ENCODE results near the gene KNTC1.
"Not testable (repeated sequence)": the region's sequence is repeated elsewhere in the genome, so short reads cannot be mapped to it uniquely, and the experiment has no call there.

The KNTC1 gene

DNA sequence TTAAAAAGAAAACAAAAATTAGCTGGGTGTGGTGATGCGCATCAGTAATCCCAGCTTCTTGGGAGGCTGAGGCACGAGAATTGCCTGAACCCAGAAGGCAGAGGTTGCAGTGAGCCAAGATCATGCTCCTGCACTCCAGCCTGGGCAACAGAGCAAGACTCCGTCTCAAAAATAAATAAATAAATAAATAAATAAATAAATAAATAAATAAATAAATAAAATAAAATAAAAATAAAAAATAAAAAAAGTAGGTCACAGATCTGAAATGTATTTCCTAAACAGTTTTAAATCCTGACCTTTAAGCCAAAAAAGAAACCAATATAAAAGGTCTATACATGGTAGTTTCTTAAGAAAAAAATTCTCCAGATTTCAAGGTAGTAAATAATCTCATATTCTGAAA lies 14.0 kb upstream of the KNTC1 start:
- DNase-seq (ENCODE audit: low read depth): not testable (repeated sequence)

DNA sequence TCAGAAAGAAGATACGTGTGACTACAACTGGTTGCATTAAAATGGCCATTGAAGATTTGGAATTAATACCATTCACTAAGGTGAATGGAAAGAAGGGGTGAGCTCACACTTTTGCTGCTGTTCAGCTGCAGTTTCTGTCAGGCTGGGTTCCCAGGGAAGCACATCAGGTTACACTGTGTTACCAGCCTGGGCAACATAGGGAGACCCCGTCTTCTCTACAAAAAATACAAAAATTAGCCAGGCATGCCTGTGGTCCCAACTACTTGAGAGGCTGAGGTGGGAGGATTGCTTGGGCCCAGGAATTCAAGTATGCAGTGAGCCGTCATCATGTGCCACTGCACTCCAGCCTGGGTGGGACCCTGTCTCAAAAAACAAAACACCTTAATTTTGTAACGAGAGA lies 13.4 kb upstream of the KNTC1 start:
- no peak for DNase-seq (ENCODE audit: low read depth)

- no peak for DNase-seq (ENCODE audit: low read depth)
Measured at GRCh38 chr12:122515275-122515674, 11.8 kb upstream of the KNTC1 start.

DNA sequence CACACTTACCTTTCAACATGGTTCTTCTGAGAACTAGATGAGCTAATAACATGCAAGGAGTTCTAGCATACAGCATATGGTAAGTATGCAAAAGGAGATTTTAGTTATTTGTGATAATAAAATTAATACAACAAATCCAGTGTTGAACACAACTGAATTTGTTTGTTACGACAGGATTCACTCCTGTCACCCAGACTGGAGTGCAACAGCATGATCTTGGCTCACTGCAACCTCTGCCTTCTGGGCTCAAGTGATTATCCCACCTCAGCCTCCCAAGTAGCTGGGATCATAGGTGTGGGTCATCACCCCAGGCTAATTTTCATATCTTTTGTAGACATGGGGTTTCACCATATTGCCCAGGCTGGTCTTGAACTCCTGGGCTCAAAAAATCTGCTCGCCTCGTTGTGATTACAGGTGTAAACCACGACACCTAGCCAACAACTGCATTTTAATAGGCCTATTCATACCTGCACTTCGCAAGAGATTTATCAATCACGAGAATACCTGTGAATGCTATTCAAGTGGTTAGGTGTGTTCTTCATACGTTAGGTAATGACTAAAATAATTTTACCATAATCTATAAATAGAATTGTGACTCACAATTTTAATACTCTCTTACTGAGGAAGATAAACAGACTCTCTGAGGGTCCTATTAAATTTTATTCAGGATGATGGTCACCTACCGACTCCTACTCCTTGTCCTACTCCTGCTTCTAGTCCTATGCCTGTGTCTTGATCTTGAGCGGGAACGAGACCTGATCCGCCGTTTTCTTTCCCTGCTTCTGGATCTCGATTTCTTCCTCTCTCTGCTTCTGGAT lies 10.3 kb upstream of the KNTC1 start:
- no peak for DNase-seq (ENCODE audit: low read depth)

DNA sequence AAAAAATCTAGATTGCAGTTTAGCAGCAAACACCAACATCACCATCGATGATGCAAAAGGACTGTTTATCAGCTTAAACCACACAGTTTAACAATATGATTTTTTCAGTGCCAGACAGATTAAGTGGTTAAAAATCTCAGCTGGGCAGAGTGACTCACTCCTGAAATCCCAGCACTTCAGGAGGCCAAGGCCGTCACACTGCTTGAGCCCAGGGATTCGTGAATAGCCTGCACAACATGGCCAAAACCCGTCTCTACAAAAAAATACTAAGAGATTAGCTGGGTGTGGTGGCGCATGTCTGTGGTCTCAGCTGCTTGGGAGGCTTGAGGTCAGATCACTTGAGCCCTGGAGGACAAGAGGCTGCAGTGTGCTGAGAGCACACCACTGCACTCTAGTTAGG lies 9.2 kb upstream of the KNTC1 start:
- no peak for DNase-seq (ENCODE audit: low read depth)

- DNase-seq (ENCODE audit: low read depth): no peak
Measured at GRCh38 chr12:122518908-122519307, 8.1 kb upstream of the KNTC1 start.

GRCh38 chr12:122519418-122519817 lies 7.6 kb upstream of the KNTC1 start:
- DNase-seq (ENCODE audit: low read depth): no peak

- no peak for DNase-seq (ENCODE audit: low read depth)
Measured at GRCh38 chr12:122520676-122521075, 6.4 kb upstream of the KNTC1 start.

DNA sequence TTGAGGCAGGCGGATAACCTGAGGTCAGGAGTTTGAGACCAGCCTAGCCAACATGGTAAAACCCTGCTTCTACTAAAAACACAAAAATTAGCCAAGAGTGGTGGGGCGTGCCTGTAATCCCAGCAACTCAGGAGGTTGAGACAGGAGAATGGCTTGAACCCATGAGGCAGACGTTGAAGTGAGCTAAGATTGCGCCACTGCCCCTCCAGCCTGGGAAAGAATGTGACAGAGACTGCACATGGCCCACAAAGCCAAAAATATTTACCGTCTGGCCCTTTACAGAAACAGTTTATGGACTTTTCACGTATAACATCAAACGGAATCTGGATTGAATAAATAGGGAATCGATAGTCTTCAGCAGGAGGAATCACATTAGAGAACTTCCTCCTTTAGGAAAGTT lies 3.8 kb upstream of the KNTC1 start:
- no peak for DNase-seq (ENCODE audit: low read depth)

- no peak for DNase-seq (ENCODE audit: low read depth)
Measured at GRCh38 chr12:122523846-122524718, 3.0 kb upstream of the KNTC1 start.

- peak; percentile 8 for DNase-seq (ENCODE audit: low read depth)
Measured at GRCh38 chr12:122527478-122527944, 462 bp downstream of the KNTC1 start.

- DNase-seq (ENCODE audit: low read depth): no peak
Measured at GRCh38 chr12:122528582-122528981, 1.5 kb downstream of the KNTC1 start.

GRCh38 chr12:122528992-122529391 lies 1.9 kb downstream of the KNTC1 start:
- no peak for DNase-seq (ENCODE audit: low read depth)

DNA sequence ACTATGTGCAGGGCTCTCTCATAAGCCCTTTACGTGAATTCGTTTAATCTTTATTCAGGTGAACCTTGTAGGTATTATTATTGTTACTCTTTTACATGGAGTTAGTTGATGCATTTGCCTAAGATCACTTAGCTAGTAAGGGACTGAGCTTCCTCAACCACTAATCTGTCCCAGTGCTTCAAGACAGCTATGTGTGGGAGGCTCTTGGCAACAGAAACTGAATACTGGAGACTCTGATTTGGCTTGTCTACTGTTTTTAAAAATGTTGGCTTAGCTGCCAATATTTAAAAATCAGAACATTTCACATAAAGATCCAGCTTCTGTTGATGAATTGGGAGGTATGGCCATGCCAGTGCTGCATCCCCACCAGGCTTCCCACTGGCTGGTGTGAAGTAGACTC lies 6.8 kb downstream of the KNTC1 start:
- no peak for DNase-seq (ENCODE audit: low read depth)

GRCh38 chr12:122537021-122537420 lies 10.0 kb downstream of the KNTC1 start:
- no peak for DNase-seq (ENCODE audit: low read depth)

DNA sequence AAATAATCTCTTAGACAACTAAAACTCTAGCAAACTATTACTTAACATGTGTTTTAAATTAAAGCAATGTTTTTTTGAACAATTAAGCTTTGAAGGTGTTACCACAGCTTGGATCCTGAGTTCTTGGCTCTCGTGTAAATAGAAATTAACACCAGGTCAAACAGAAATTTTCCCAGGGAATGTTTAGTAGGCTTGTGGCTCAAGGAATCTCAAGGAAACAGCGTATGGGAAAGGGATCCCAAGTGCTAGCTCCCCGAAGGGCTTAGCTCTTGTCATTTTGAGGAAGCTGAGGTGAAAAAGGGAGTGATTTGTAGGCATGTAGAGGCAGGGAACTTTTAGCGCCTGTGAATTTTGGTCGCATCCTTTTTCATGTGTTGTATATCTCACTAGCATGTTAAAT lies 11.4 kb downstream of the KNTC1 start:
- no peak for DNase-seq (ENCODE audit: low read depth)

- DNase-seq (ENCODE audit: low read depth): no peak
Measured at GRCh38 chr12:122544537-122544936, 17.5 kb downstream of the KNTC1 start.

DNA sequence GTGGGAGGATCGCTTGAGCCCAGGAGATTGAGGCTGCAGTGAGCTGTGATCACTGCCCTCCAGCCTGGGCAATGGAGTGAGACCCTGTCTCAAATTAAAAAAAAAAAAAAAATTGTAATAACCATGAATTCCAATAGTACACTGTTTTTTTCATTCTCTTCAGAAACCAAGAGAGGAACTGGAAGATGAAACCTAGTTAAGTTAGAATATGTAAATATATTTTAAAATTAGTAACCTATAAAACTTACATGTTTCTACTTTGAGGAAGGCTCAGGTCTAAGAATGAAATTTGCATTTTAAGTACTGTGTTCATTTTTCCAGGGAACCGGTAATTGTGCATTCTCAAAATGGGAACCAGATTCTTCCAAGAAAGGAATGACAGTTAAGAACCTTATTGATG lies 18.8 kb downstream of the KNTC1 start:
- DNase-seq (ENCODE audit: low read depth): no peak

DNA sequence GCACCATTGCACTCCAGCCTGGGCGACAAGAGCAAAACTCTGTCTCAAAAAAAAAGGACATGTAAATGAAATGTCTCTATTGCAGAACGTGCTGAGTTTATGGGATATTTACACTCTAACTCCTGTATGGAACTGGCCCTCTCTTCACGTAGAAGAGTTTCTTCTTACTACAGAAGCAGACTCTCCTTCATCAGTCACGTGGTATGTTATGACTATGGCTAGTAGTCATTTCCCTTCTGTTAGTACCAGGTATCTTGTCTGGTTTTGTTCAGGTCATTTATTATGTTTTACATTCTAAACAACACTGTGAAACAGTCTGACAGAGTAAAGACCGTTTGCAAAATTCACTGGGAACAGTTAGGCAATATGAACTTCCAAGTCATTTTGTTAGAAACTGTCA lies 20.3 kb downstream of the KNTC1 start:
- no peak for DNase-seq (ENCODE audit: low read depth)

DNA sequence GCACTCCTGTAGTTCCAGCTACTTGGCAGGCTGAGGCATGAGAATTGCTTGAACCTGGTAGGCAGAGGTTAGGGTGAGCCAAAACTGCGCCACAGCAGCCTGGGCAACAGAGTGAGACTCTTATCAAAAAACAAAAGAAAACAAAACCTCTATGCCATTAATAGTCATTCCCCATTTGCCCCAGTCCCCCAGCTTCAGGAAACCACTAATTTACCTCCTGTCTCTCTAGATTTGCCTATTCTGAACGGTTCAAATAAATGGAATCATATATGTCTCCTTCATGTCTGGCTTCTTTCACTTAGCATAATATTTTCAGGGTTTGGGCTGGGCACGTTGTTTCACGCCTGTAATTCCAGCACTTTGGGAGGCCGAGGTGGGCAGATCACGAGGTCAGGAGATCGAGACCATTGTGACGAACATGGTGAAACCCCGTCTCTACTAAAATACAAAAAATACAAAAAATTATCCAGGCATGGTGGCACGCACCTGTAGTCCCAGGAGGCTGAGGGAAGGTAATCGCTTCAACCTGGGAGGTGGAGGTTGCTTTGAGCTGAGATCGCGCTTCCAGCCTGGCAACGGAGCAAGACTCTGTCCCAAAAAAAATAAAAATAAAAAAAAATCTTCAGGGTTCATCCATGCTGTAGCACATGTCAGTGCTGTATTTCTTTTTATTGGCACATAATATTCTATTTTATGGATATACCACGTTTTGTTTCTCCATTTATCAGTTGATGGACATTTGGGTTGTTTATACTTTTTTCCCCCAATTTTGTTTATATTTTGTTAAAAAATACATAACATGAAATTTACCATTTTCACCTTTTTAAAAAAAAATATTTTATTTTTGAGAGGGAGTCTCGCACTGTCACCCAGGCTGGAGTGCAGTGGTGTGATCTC lies 31.9 kb downstream of the KNTC1 start:
- DNase-seq (ENCODE audit: low read depth): no peak

GRCh38 chr12:122560138-122560537 lies 33.1 kb downstream of the KNTC1 start:
- no peak for DNase-seq (ENCODE audit: low read depth)

- no peak for DNase-seq (ENCODE audit: low read depth)
Measured at GRCh38 chr12:122563361-122563760, 36.3 kb downstream of the KNTC1 start.
